ENCODE data around the gene PRKAR2A. TPM values are rescaled to one million over a fixed set of nuclear protein-coding genes. Genes with fewer than 3 reads are reported as not detected.
A peak's percentile ranks its signal among the peaks of the same experiment; 100 is the strongest.
"Not testable (repeated sequence)": the region's sequence is repeated elsewhere in the genome, so short reads cannot be mapped to it uniquely, and the experiment has no call there.

The PRKAR2A gene
- total and polyA plus RNA-seq, 2 donors (not counting 1 experiment from before 2014, with no cell fraction given) = 17.8 to 19.1 TPM

GRCh38 chr3:48738144-48738536 lies 109.5 kb downstream of the PRKAR2A start:
- Histone ChIP-seq H3K4me2 (ENCODE audit: extremely low read depth, insufficient read depth, low read length) (no peak overlapping the region), H3K79me2 (ENCODE audit: control insufficient read depth, insufficient read depth, low read length) (no peaks in the 10 kb centered on the region), H3K4me1 (ENCODE audit: control insufficient read depth, extremely low read depth, insufficient read depth, low read length) (peaks cover 5% of the 10 kb centered on the region), H4K20me1 (ENCODE audit: control insufficient read depth, extremely low read depth, insufficient read depth, low read length) (no peaks in the 10 kb centered on the region), H3K36me3 (ENCODE audit: control insufficient read depth, insufficient read depth, low read length) (no peaks in the 10 kb centered on the region), H3K27me3 (ENCODE audit: control insufficient read depth, insufficient read depth, low read length) (no peaks in the 10 kb centered on the region), H2AFZ (ENCODE audit: low read length) (no peak overlapping the region), H3K9ac (ENCODE audit: insufficient read depth, low read length) (no peak overlapping the region), H3K27ac (ENCODE audit: insufficient read depth, low read length) (no peak overlapping the region), H3K4me3 (replicated peaks in 1 of 4; ENCODE audit: control extremely low read depth in 1 of 4, insufficient read depth in 1 of 4, low read depth in 3 of 4, low read length in 4 of 4) (no peak overlapping the region), H3K9me3 (ENCODE audit: control insufficient read depth, insufficient read depth, low read depth, low read length) (no peaks in the 10 kb centered on the region)
- DNase-seq (ENCODE audit: low read depth in 2 of 2) = peak in 1 of 2 donors; percentile 66
- no peak for TF ChIP-seq CTCF (conservative IDR thresholded peaks at IDR 0.05 in 1 of 2, IDR thresholded peaks at IDR 0.05 in 1 of 2; ENCODE audit: low read depth in 1 of 2, low read length in 2 of 2)
- TF ChIP-seq EZH2 (IDR thresholded peaks at IDR 0.05; ENCODE audit: low read length, missing control alignments) = no peak

GRCh38 chr3:48735075-48735767 lies 112.5 kb downstream of the PRKAR2A start:
- H2AFZ ChIP-seq (ENCODE audit: low read length); H3K4me1 ChIP-seq (ENCODE audit: control insufficient read depth, extremely low read depth, insufficient read depth, low read length): not testable (repeated sequence)

GRCh38 chr3:48734541-48734940 lies 113.1 kb downstream of the PRKAR2A start:
- H3K27me3 ChIP-seq (ENCODE audit: control insufficient read depth, insufficient read depth, low read length); DNase-seq (ENCODE audit: low read depth in 2 of 2); H4K20me1 ChIP-seq (ENCODE audit: control insufficient read depth, extremely low read depth, insufficient read depth, low read length); H3K9me3 ChIP-seq (ENCODE audit: control insufficient read depth, insufficient read depth, low read depth, low read length); H3K79me2 ChIP-seq (ENCODE audit: control insufficient read depth, insufficient read depth, low read length); H3K36me3 ChIP-seq (ENCODE audit: control insufficient read depth, insufficient read depth, low read length); H2AFZ ChIP-seq (ENCODE audit: low read length); H3K4me3 ChIP-seq (replicated peaks in 1 of 4; ENCODE audit: control extremely low read depth in 1 of 4, insufficient read depth in 1 of 4, low read depth in 3 of 4, low read length in 4 of 4); H3K4me2 ChIP-seq (ENCODE audit: extremely low read depth, insufficient read depth, low read length); H3K9ac ChIP-seq (ENCODE audit: insufficient read depth, low read length); H3K4me1 ChIP-seq (ENCODE audit: control insufficient read depth, extremely low read depth, insufficient read depth, low read length); H3K27ac ChIP-seq (ENCODE audit: insufficient read depth, low read length): not testable (repeated sequence)

More at GRCh38 chr3:48735075-48735767, 112.5 kb downstream of the PRKAR2A start:
- not testable (repeated sequence) for H3K4me3 ChIP-seq (replicated peaks in 1 of 4; ENCODE audit: control extremely low read depth in 1 of 4, insufficient read depth in 1 of 4, low read depth in 3 of 4, low read length in 4 of 4); H3K9me3 ChIP-seq (ENCODE audit: control insufficient read depth, insufficient read depth, low read depth, low read length); H3K27me3 ChIP-seq (ENCODE audit: control insufficient read depth, insufficient read depth, low read length); H3K27ac ChIP-seq (ENCODE audit: insufficient read depth, low read length); H3K79me2 ChIP-seq (ENCODE audit: control insufficient read depth, insufficient read depth, low read length); H4K20me1 ChIP-seq (ENCODE audit: control insufficient read depth, extremely low read depth, insufficient read depth, low read length); H3K4me2 ChIP-seq (ENCODE audit: extremely low read depth, insufficient read depth, low read length); H3K36me3 ChIP-seq (ENCODE audit: control insufficient read depth, insufficient read depth, low read length); DNase-seq (ENCODE audit: low read depth in 2 of 2); H3K9ac ChIP-seq (ENCODE audit: insufficient read depth, low read length)

- not testable (repeated sequence) for H3K4me2 ChIP-seq (ENCODE audit: extremely low read depth, insufficient read depth, low read length)
Measured at GRCh38 chr3:48733752-48734518, 113.7 kb downstream of the PRKAR2A start.

More at GRCh38 chr3:48733752-48734518, 113.7 kb downstream of the PRKAR2A start:
- not testable (repeated sequence) for H3K79me2 ChIP-seq (ENCODE audit: control insufficient read depth, insufficient read depth, low read length); H4K20me1 ChIP-seq (ENCODE audit: control insufficient read depth, extremely low read depth, insufficient read depth, low read length); H3K27me3 ChIP-seq (ENCODE audit: control insufficient read depth, insufficient read depth, low read length); H3K36me3 ChIP-seq (ENCODE audit: control insufficient read depth, insufficient read depth, low read length); H3K4me3 ChIP-seq (replicated peaks in 1 of 4; ENCODE audit: control extremely low read depth in 1 of 4, insufficient read depth in 1 of 4, low read depth in 3 of 4, low read length in 4 of 4); H3K9me3 ChIP-seq (ENCODE audit: control insufficient read depth, insufficient read depth, low read depth, low read length); H3K9ac ChIP-seq (ENCODE audit: insufficient read depth, low read length); H3K4me1 ChIP-seq (ENCODE audit: control insufficient read depth, extremely low read depth, insufficient read depth, low read length); H2AFZ ChIP-seq (ENCODE audit: low read length); DNase-seq (ENCODE audit: low read depth in 2 of 2); H3K27ac ChIP-seq (ENCODE audit: insufficient read depth, low read length)
